IPS DF 4.7 (cell line): Measurements from ENCODE around the gene CTNND1.
"Not testable (repeated sequence)": the region's sequence is repeated elsewhere in the genome, so short reads cannot be mapped to it uniquely, and the experiment has no call there.

Experiments used
- DNase-seq: peaks from one replicate; pipeline ENCODE4 v3.0.0-alpha.2; 2013; ENCODE audit warnings: low spot score; ENCODE audit errors: extremely low read depth

Gene CTNND1

GRCh38 chr11:57761301-57762234 is at the start of gene CTNND1:
TSS of gene CTNND1 (plus strand) at chr11:57761802. CDS start at chr11:57791479, 29,677 bp downstream.
- DNase-seq, result no peak

DNA sequence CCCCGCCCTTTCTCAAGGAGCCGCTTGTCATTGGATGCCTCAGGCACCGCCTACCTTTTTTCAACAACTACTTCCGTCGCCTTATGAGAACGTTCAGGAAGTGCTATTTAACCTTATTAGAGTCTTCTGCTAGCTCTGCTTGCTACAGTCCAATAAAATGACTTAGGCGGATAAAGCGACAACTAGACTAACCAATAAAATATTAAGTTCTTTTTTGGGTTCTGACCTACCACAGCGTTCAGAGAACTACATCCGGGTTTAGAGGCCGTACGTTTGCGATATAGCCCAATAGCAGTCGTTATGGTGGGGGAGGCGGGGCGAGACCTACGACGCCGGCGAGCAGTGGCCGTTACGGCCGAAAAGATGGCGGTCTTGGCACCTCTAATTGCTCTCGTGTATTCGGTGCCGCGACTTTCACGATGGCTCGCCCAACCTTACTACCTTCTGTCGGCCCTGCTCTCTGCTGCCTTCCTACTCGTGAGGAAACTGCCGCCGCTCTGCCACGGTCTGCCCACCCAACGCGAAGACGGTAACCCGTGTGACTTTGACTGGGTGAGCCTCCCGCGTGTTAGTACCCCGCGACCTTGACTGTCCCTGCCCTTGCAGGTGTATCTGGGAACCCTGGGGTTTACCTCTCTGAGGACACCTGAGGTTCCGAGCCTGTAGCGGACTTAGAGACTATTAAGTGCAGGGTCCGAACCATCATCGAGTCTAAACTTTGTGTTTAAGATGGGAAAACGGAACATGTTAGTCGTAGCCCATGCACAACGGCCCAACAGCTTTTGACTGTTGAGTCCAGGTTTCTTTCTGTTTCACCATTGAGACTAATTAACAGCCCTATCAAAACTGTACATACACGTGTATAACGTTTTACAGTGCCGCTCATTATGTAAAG is 49.1 kb upstream of the CTNND1 start, which contains the start of gene TMX2:
TMX2 (plus strand) TSS at position 338 of the 895 bp plus-strand sequence; CDS start at position 364, 26 bp downstream.
- DNase-seq, result peak; percentile 97

DNA sequence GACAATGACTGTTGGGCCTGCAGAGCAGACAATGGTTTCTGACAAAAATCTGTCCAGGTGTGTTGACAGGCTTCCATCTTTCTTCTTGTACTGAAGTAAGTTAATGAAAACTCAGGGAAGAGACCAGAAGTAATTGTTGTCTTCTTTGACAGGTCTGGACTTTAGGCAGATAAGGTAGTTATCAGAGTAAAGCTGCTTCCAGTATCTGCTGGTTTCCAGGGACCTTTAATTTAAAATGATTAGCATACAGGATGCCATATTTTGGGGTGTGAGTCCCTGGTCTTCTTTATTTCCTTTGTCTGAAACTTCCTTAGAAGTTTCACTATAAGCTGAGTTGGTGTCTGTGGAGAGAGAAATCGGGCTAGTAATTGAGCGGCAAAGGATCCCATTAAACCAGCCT is 47.8 kb upstream of the CTNND1 start:
- no peak for DNase-seq

GRCh38 chr11:57716726-57717125 is 44.9 kb upstream of the CTNND1 start:
- not testable (repeated sequence) for DNase-seq

DNA sequence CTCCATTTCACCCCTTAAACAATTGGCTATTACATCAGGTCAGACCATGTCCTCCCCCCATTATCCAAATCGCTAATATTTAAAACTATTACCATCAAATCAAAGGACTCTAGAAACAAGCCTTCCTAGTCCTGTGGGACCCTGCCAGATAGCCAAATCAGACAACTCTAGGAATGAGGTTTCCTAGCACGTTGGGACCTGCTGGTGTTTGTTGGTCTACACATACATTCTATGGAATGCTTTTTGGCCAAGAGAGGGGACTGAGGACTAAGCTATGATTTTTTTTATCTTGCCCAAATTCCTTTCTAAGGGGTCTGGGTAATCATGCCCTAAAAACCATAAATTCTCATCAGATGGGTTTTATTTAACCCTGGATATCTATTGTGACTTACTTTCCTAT is 34.4 kb upstream of the CTNND1 start:
- DNase-seq, result no peak

GRCh38 chr11:57728829-57729228 is 32.8 kb upstream of the CTNND1 start:
- DNase-seq, result no peak

DNA sequence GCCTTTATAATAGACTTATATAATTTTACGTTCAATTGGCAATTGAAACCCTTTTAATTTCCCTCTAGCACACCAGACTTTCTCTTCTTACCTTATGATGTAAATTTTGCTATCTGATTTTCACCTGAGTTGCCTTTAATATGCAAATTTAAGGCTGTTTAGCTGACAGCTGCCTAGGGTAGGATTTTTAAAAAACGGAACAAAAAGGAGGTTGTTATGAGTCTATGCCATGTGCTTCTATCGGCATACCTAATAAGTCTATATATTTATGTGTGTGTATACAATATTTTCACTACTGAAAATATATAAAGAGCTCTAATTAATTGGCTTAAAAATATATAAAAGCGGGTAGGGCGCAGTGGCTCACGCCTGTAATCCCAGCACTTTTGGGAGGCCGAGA is 32.1 kb upstream of the CTNND1 start:
- no peak for DNase-seq

- no peak for DNase-seq
These were observed 28.9 kb upstream of the CTNND1 start for GRCh38 chr11:57732661-57733060.

GRCh38 chr11:57735619-57736298 is 25.8 kb upstream of the CTNND1 start:
- DNase-seq, result no peak

DNA sequence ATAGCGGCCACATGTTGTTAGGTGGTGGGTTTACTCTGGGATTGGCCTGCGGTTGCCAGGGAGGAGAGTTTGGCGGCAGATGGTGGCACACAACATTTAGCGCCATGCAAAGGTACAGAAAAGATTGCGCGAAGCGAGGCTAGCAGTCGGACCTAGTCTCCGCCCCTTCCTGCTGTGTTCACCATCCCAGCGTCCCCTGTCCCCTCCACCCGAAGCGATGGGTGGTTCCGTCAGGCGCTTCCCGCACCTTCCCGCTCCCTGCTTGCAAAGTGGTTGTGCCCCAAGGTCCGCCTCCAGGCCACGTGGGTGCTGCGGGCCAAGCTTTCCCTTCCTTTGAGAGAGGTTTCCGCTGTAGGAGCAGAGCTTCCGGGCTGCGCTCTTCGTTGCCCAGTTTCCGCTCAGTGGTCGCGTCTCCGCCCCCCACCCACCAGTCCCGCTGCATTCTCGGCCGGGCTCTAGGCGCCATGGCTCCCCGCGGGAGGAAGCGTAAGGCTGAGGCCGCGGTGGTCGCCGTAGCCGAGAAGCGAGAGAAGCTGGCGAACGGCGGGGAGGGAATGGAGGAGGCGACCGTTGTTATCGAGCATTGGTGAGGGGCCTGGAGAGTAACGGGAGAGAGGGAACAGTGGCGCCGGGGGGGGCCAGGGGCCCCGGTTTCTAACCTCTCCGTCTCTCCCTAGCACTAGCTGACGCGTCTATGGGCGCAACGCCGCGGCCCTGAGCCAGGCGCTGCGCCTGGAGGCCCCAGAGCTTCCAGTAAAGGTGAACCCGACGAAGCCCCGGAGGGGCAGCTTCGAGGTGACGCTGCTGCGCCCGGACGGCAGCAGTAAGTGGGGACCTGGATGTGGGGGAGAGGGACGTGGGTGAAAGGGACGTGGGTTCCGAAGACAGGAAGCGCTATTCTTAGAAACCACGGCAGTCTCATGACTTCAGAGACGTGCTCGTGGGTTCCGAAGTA is 20.2 kb upstream of the CTNND1 start, which contains the start of gene SELENOH:
SELENOH (plus strand) TSS at position 360 of the 955 bp plus-strand sequence; CDS start at position 465, 105 bp downstream.
- DNase-seq, result peak; percentile 94

- no peak for DNase-seq
These were observed 19.5 kb upstream of the CTNND1 start for GRCh38 chr11:57742087-57742452.

DNA sequence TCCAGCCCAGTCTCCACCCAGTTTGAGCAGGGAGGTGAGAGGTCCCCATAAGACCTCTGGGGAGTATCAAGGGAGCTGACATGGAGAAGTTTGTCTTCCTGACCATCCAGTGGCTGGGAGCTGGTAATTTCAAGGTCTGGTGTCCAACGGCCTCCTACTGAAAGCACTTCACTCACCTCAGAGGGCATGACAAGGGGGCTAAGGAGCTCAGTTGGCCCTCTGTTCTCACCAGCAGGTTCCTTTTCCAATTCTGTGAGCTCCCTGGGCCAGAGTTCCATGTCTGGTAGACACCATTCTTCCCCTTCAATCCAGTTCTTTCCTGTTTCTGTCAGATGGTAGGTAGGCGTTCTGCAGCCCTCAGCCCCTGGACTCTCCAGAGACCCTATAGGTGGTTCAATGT is 17.2 kb upstream of the CTNND1 start:
- no peak for DNase-seq

GRCh38 chr11:57745206-57745605 is 16.4 kb upstream of the CTNND1 start:
- DNase-seq, result no peak

- DNase-seq, result no peak
These were observed 14.7 kb upstream of the CTNND1 start for GRCh38 chr11:57746920-57747319.

DNA sequence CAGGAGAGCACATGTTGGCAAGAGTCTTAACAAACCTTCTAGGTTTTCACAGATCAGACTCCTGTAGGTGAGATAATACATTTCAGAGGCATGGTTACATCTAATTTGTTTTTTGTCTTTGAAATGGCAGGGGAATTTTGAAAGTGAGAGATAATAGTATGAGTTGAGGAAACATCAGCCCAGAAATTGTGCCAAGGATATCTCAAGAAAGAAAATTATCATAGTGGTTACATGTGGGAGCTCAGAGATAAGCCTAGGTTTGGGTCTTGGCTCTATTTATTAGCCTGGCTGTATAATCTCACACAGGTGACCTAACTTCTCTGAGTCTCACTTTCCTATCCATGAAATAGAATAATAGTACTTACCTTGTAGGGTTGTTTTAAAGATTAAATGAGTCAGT is 10.4 kb upstream of the CTNND1 start:
- DNase-seq, result no peak

GRCh38 chr11:57751676-57752253 is 9.8 kb upstream of the CTNND1 start, which contains the start of gene BTBD18:
TSS of gene BTBD18 (minus strand) at chr11:57751819. CDS start at chr11:57751188, 631 bp downstream.
- DNase-seq, result no peak

DNA sequence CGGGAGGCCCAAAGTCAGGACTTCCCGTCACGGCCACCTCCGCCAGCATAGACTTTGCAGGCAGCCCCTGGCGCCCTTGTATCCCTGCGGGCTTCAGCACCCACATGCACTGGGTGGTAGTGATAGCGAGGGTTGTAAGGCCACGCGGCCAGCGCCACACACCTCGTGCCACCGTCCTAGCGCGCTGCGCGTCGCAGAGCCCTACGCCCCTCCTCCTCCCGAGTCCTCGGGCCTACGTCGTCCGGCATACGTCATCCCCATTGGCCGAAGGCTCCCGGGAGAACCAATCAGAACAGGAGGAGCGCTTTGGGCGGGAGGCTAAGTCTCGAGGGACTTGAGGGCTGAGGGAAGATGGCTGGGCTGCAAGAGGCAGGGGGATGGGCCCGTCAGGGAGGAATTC is 8.6 kb upstream of the CTNND1 start:
- DNase-seq, result no peak

DNA sequence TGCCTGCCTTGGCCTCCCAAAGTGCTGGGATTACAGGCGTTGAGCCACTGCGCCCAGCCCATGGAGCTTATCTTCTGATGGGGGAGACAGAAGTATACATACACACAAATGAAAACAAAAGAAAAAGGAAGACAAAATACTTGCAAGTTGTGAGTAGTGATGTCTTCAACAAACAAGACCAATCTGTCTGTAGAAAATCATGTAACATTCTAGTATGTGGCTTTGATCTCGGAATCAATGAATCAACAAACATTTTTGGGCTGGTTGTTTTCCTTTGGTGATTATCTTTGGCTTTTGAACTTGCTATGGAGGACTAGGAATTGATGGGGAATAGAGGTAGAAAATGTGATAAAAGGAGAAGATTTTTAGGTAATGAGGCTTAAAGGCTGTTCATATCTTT is 3.4 kb upstream of the CTNND1 start:
- no peak for DNase-seq

GRCh38 chr11:57762235-57762861 is 746 bp downstream of the CTNND1 start:
- DNase-seq, result no peak
